NCI-H82 treated with DMSO at 0.1 percent for 48 hours (cell line): ENCODE data around the gene SMIM10L1.

ENCODE experiments used
- DNase-seq: peaks from one replicate; lab custom pipeline; 2025; ENCODE audit not compliant: unreplicated experiment; lab: John Stamatoyannopoulos, UW

SMIM10L1 gene

DNA sequence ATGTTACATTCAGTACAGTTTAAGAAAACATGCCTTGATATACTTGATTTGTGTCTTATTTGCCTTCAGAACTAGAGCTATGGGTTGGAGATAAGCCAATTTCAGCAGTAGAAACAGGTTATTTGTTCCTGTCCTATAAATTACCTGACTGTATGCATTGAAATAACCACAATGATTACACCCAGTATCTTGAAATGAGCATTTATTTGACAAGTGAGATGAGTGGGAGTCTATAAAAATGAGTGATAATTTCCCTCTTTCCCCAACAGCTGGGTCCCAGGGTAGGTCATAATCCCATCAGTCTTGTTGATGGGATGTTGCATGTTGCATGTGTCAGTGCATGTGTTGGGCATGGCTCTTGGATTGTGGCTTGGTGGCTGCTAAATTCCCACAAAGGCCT, 12.0 kb downstream of the SMIM10L1 start:
- DNase-seq: no peak

DNA sequence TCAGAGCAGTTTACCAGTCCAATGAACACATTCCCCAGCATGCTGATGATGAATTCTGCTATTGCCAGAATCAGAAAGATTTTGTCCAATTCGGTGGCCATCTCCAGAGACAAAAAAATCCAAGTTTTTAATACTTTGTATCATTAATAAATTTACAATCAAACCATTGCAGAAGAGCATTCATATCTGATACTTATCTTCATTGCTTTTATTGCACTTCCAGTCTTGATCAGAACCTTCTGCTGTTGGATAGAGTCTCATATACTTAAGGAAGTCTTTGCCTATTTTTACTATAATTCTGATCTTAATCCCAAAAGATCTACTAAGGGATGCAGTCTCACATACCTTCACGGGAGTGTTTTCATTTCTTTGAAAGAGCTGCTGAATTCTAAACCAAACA, 15.8 kb downstream of the SMIM10L1 start, which contains the start of gene TAS2R42:
TAS2R42 (minus strand) TSS at position 101 of the 400 bp plus-strand sequence; CDS start at position 101, 0 bp downstream.
- no peak for DNase-seq

DNA sequence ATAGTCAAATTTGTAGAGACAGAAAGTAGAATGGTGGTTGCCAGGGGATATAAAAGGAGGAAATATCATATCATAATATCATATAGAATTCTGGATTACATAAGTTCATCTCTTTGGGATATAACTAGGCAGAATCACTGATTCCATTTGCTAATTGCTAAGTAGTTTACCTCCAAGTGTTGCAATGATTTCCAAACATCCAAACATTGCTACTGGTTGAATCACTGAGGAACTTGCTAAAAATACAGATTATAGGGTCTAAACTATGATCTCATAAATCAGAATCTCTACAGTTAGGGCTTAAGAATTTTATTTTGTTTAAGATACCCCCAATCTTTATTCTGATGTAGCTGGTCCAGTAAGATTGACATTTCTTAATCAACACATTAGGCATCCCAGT, 31.8 kb downstream of the SMIM10L1 start:
- DNase-seq: no peak

DNA sequence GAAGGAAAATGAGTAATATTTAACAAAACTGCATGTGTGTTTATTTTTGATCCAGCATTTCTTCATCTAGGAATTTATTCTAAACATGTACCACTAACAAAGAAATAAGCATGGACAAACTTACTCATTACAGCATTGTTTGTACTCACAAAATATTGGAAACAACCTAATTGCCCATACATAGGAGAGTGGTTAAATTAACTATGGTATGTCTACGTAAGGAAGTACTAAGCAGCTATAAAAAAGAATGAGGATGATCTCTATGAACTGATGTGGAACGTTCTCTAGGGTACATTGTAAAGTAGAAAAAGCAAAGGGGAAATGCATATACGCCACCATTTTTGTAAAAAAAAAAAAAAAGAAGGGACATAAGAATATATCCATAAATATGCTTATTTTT, 33.2 kb downstream of the SMIM10L1 start:
- DNase-seq: no peak

DNA sequence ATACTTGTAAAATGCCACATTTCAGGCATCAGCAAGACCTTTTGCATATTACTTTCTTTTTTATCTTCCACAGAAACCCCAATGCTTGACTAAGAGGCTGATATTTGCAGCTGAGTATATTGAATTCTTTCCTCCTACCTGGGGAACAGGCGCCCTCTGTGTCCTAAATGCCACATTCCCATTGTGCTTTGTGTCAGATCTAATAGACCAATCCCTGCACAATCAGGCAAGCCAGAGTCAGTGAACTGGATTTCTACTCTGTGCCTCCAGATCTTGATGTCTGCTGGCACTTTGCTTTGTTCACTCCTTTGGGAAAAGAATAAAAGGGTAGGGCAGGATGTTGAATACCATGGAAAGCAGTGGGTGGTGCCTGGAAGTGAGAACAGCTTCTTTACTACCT, 38.1 kb downstream of the SMIM10L1 start:
- DNase-seq: no peak
